Adrenal gland (tissue), 12 donors: ENCODE measurements around the gene ZNF438. TPM values are rescaled to one million over a fixed set of nuclear protein-coding genes. Genes with fewer than 3 reads are reported as not detected.

Experiments
- DNase-seq, 7 donors: peaks; one replicate each; pipeline ENCODE4 v3.0.0-alpha.2; 2019 to 2020
- H3K27ac ChIP-seq, 5 donors: fragments of 200-600 bp; sonication (generic) in 4 of 5; 1 replicate in 3 of 5; 2 replicates in 2 of 5; pipeline versions ENCODE4 v1.5.1 to v1.8.0; 2016 to 2020; ENCODE audit warnings: mild to moderate bottlenecking in 1 of 5
- H3K27me3 ChIP-seq: fragments of 200-600 bp; 2 replicates; pipeline ENCODE4 v1.8.0; 2021
- H3K36me3 ChIP-seq, 2 donors: fragments of 200-600 bp; replicated peaks in 1 of 2; 1 replicate in 1 of 2; 2 replicates in 1 of 2; pipeline versions ENCODE4 v1.5.1 to v1.8.0; 2018 to 2022
- H3K4me1 ChIP-seq, 2 donors: fragments of 200-600 bp; replicated peaks in 1 of 2; 1 replicate in 1 of 2; 2 replicates in 1 of 2; pipeline versions ENCODE4 v1.5.1 to v1.8.0; 2018 to 2021
- H3K4me3 ChIP-seq, 4 donors: fragments of 200-600 bp; sonication (generic) in 3 of 4; one replicate each; pipeline ENCODE4 v1.5.1; 2016 to 2018
- H3K9me3 ChIP-seq, 3 donors: fragments of 200-600 bp; sonication (generic) in 1 of 3; replicated peaks in 1 of 3; 1 replicate in 2 of 3; 2 replicates in 1 of 3; pipeline versions ENCODE4 v1.5.1 to v1.8.0; 2016 to 2021
- CTCF ChIP-seq, 6 experiments: fragments of 450-650 bp in 4 of 6; fragments of 200-600 bp in 2 of 6; sonication (generic) in 1 of 6; IDR thresholded peaks; 1 replicate in 5 of 6; 2 replicates in 1 of 6; pipeline versions ENCODE4 v1.5.1 to v1.8.0; 2016 to 2021; ENCODE audit warnings: antibody characterized with exemption in 6 of 6, mild to moderate bottlenecking in 2 of 6, moderate library complexity in 1 of 6
- POLR2A ChIP-seq, 2 donors: fragments of 450-650 bp; IDR thresholded peaks; one replicate each; pipeline ENCODE4 v1.6.1; 2017; ENCODE audit warnings: antibody characterized with exemption in 2 of 2, mild to moderate bottlenecking in 2 of 2, moderate library complexity in 1 of 2
- WGBS, 4 donors: extraction: QIAGEN DNeasy Blood & Tissue Kit in 2 of 4; methylation state at CpG; one replicate each; pipeline versions ENCODE4 v1.1.5 to v1.1.7; 2013 to 2017; 5-methylcytosine and 5-hydroxymethylcytosine counted together
- intact Hi-C, 2 donors: fragments of 100-400 bp; cut with DNase I; formaldehyde crosslinking; loops; one replicate each; pipeline versions ENCODE4 v1.14.1 to v1.15.0; 2022 to 2023
- polyA plus RNA-seq, 3 donors: library from polyadenylated mRNA; stranded (reverse); fragments of 200-250 nt in 2 of 3; fragments of 350-450 nt in 1 of 3; fragmentation: Illumina TruSeq in 1 of 3; extraction: RNeasy Lipid Tissue Mini Kit (QIAGEN cat#74804) in 1 of 3; gene quantifications; one replicate each; pipeline ENCODE4 v1.2.3, GENCODE V29; 2013 to 2014
- total RNA-seq, 9 donors: library from RNA; depleted of rRNA in 4 of 9; stranded (reverse); fragments of >200 nt in 4 of 9; fragments of 120-200 nt in 1 of 9; fragmentation: NEBNext Ultra II Directional in 1 of 9; extraction: Animal tissue kit (Norgen Biotek cat#: 25700) in 1 of 9; gene quantifications; one replicate each; pipeline versions ENCODE4 v1.1.0 to v1.2.4, GENCODE V29; 2013 to 2023
- donor health status: healthy with polysubstance abuse.
- donor health status: Bipolar disorder and iron deficiency.
- donor health status: DM: yes; HTN: yes; CAD: no.
- donor health status: DM: no; HTN: no; CAD: no.
- donor health status: DM: no; HTN: no; CAD: no.
- donor health status: DM: yes; HTN: yes; CAD: no.

The ZNF438 gene
- total and polyA plus RNA-seq, 12 donors: 3.4 to 15.5 (median 5.7) TPM

- no peaks in the 10 kb centered on the region for H3K4me1 ChIP-seq
- H3K27ac ChIP-seq: no peak overlapping the region
- no peak for TF ChIP-seq POLR2A (IDR thresholded peaks at IDR 0.05)
- no peak for TF ChIP-seq CTCF (IDR thresholded peaks at IDR 0.05)
- no peak for DNase-seq
- no peaks in the 10 kb centered on the region for H3K9me3 ChIP-seq
- H3K36me3 ChIP-seq: no peaks in the 10 kb centered on the region
- no peak overlapping the region for H3K4me3 ChIP-seq
- WGBS, 4 donors: 81 to 91% (median 87%) methylated on average over 1 of the region's 1 CpG
- no peaks in the 10 kb centered on the region for H3K27me3 ChIP-seq
- intact Hi-C loops: no loop called here
These were observed 158.3 kb downstream of the ZNF438 start for GRCh38 chr10:30873411-30873810.

GRCh38 chr10:30870896-30871295, 160.8 kb downstream of the ZNF438 start:
- no peak for DNase-seq
- Histone ChIP-seq H3K4me1 (no peaks in the 10 kb centered on the region), H3K4me3 (no peak overlapping the region), H3K27me3 (no peaks in the 10 kb centered on the region), H3K36me3 (no peaks in the 10 kb centered on the region), H3K9me3 (no peaks in the 10 kb centered on the region), H3K27ac (no peak overlapping the region)
- WGBS, 4 donors: 77 to 87% (median 84%) methylated on average over 2 of the region's 2 CpGs
- intact Hi-C loops: no loop called here
- TF ChIP-seq CTCF (IDR thresholded peaks at IDR 0.05) (no peak), POLR2A (IDR thresholded peaks at IDR 0.05) (no peak)

- intact Hi-C loops: no loop called here
- Histone ChIP-seq H3K9me3 (no peaks in the 10 kb centered on the region), H3K36me3 (no peaks in the 10 kb centered on the region), H3K27me3 (no peaks in the 10 kb centered on the region), H3K4me3 (no peak overlapping the region), H3K27ac (no peak overlapping the region), H3K4me1 (no peaks in the 10 kb centered on the region)
- DNase-seq: no peak
- TF ChIP-seq POLR2A (IDR thresholded peaks at IDR 0.05) (no peak), CTCF (IDR thresholded peaks at IDR 0.05) (no peak)
These were observed 162.1 kb downstream of the ZNF438 start for GRCh38 chr10:30869566-30869965.

- no peak overlapping the region for H3K4me3 ChIP-seq
- TF ChIP-seq POLR2A (IDR thresholded peaks at IDR 0.05): no peak
- TF ChIP-seq CTCF (IDR thresholded peaks at IDR 0.05): no peak
These were observed 163.1 kb downstream of the ZNF438 start for GRCh38 chr10:30868611-30869010.

More at GRCh38 chr10:30868611-30869010, 163.1 kb downstream of the ZNF438 start:
- intact Hi-C loops: no loop called here
- Histone ChIP-seq H3K27ac (no peak overlapping the region), H3K9me3 (no peaks in the 10 kb centered on the region), H3K36me3 (no peaks in the 10 kb centered on the region), H3K4me1 (no peaks in the 10 kb centered on the region), H3K27me3 (no peaks in the 10 kb centered on the region)
- 67 to 100% (median 91%) methylated on average over 1 of the region's 1 CpG for WGBS, 4 donors
- DNase-seq: no peak
